IPS-NIHi7 (cell line): ENCODE results near the gene EEF1AKMT2.
"Not testable (repeated sequence)": the region's sequence is repeated elsewhere in the genome, so short reads cannot be mapped to it uniquely, and the experiment has no call there.

Experiments used
- DNase-seq: peaks from one replicate; pipeline ENCODE4 v3.0.0; 2012; ENCODE audit warnings: mixed read lengths; ENCODE audit errors: extremely low spot score

The EEF1AKMT2 gene

DNA sequence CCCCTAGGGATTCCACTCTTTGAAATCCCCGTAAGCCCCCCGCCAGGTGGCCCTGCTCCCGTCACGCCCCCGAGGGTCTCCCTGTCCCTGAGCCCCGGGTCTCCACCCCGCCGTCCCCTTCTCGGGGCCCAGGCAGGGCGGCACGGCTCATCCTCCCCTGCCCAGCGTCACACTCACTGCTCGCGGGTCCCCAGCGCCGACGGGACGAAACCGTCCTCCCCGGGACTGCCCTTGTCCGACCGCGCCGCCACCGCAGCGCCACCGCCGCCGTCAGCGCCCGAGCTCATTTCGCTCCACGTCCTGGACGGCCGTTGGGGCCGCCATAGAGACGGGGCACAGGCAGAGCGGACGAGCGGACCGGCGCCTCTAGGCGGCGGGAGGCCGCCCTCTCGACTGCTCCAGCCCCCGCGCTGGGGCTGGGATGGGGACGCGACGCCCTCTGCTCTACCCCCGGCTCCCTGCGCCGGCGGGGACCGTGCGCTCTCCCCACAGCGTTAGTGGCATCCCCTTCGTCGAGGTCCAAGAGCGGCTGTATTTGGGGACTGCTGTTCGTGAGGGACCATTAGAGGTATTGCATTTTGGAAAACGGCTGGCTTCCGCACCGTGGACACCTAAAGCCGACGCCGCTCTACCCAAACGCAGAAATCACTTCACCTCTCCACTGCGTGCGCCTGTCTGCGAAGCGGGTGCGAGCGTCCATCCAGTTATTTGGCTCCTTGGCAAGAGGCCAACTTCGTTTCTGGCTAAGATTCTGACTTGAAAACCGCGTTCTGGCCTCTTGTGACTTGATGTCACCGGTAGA, at the start of gene EEF1AKMT2:
EEF1AKMT2 (minus strand) TSS at position 341 of the 802 bp plus-strand sequence; CDS start at position 287, 54 bp downstream.
- DNase-seq = peak; percentile 94

DNA sequence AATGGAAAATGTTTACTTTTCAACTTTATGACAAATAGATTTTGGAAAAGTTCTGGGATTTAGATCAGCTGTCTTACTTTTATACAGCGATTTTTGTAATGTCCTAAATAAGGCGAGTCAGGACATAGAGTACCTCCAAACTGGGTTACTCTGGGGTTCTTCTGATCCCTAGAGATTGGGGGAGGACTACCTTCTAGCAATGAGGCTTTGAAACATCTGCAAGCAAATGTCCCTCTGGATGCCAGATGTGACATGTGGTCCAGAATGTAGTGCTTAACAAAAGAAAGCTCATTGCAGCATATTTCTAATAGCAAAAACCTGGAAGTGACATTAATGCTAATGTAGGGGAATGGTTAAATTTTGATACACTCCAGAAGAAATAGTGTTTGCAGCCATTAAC, 46.0 kb upstream of the EEF1AKMT2 start:
- DNase-seq = no peak

DNA sequence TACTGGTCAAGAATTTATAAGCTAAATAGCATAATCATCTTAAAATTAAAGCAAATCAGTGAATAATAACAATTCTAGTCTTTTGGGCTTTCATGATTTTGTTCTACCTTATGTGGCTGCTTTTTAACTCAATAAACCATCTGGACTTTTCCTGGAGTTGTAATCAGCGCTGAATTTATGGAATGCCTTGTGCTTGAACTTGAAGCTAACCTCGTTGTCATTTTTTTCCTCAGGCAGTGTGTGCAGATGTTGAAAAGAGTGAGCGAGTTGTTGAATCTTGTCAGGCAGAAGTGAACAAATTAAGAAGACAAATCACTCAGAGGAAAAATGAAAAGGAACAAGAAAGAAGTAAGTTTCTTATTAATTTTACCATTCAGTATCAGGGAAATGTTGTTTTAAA, 39.4 kb upstream of the EEF1AKMT2 start:
- DNase-seq = no peak

DNA sequence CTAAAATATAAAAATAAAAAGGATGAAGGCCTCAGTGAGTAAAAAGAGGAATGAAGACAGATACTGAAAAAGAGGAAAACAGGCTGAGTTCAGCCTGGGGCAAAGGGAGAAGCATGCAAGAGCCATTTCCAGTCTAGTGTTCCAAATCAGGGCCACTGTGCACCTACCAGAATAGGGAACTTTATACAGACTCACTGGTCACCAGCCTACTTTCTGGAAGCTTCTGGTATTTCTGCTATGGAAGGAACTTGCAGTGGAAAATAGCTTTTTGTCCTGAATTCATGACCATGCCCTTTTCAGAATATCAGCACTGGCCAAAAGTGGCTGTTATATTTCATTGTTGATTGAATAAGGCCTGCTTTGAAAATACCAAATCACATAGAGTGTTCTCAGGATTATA, 38.8 kb upstream of the EEF1AKMT2 start:
- DNase-seq = no peak

DNA sequence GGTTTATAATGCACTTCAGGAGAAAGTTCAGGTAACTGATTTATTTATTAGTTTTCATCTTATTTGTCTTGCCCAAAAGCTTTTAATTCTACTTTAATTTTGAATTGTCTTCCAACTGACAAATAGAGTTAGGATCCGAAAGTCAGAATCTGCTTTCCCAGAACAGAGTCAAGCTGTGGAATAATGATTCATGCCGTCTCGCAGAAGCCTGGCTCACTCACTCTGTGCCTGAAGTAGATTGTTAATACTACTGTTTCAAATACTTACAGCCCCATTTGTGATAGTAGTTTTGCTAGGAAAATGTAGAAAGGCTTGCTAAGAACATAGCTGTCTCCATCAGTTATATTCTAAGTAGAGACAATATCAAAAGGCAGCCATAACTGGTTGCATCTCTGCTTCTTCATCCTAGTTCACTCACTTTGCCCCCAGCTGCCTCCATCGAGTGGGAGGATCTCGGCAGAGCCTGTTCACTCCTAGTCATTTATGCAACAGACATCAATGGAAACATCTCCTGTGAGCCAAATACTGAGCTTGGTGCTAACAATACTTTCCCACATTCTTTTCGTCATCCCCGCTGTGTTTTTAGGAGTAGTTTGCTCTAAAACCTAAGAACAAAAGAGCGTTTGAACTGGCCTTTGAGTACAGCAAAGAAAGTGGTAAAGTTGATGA, 37.9 kb upstream of the EEF1AKMT2 start:
- no peak for DNase-seq

DNA sequence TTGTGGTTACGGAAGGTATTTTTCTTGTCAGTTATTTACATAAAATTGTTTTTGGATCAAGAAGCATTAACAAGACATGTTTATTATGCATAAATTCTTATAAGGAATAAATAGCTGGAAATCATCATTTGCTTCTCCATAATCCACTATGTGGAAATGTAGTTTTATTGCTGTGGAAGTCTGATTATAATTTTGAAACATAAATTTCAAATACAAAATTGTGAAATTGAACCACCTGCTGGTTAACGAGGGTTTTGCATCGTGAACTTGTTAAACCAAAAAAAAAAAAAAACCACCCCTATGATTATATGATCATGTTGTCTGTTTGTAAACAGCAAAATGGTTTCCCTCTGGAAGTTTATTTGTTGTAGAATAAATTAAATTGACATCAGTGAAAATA, 35.8 kb upstream of the EEF1AKMT2 start:
- no peak for DNase-seq

DNA sequence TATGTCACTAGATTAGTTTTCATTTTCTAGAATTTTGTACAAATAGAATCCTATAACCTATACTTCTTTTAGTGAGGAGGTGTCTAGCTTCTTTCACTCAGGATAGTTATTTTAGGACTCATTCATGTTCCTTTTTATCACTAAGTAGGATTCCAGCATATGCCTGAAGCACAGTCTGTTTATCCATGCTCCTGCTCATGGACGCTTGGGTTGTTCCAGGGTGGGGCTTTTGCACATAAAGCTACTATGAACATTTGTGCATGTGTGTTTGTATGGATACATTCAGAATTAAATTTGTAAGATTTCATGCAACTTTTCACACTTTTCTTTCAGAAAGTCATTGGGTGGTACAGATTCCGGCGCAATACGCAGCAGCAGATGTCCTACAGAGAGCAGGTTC, 34.6 kb upstream of the EEF1AKMT2 start:
- no peak for DNase-seq

DNA sequence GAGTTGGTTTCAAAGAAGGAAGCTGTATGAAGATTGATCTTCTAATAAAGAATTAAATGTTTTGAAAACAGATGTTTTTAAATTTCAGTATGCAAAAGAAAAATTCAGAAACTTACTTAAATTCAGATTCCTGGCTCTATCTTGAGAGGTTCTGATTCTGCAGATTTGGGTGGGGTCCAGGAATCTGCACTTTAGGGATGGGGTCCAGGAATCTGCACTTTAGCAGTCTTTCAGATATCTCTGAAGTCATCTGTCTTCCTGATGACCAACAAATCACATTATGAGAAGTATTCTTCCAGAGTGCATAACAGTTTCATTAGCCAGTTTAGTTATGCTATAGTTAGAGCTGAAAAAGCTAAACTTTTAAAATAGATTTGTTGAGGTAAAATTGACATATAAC, 34.0 kb upstream of the EEF1AKMT2 start:
- DNase-seq = no peak

DNA sequence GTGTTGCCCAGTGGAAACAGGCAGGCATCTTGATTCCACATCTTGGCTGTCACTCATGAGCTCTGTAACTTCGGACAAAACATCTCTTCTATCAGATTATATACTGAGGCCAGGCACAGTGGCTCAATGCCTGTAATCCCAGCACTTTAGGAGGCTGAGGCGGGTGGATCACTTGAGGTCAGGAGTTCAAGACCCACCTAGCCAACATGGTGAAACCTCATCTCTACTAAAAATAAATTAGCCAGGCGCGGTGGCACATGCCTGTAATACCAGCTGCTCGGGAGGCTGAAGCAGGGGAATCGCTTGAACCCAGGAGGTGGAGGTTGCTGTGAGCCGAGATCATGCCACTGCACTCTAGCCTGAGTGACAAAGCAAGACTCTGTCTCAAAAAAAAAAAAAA, 33.2 kb upstream of the EEF1AKMT2 start:
- not testable (repeated sequence) for DNase-seq

DNA sequence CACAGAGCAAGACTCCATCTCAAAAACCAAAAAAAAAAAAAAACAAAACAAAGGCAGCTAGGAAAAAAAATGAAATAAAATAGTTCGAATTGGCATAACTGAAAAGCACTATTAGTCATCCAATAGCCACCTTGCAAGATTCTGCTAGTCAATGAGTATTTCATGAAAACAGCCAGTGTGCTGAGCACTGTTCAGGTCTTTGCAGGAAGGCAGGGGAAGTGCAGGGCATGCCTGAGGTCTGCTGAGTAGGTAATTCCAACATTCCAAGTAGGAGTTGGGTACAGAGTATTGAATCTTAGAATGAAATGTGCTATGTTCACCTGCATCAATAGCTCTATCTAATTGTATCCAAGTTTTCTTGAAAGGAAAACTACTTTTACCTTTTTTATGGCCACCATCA, 32.8 kb upstream of the EEF1AKMT2 start:
- no peak for DNase-seq

DNA sequence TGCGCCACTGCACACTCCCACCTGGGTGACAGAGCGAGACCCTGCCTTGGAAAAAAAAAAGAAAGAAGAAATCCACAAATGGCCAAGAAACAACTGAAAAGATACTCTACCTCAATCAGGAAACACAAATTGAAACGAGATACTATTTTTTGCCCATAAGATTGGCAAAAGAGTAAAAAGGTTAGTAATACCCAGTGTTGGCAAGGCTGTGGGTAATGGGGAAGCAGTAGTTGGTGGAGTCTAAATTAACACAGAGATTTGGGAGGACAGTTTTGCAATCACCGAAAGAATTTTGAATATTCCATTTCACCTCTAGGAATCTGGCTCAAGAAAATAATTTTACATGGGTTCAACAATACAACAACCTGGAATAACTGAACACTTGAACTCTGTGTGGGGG, 29.8 kb upstream of the EEF1AKMT2 start:
- no peak for DNase-seq

DNA sequence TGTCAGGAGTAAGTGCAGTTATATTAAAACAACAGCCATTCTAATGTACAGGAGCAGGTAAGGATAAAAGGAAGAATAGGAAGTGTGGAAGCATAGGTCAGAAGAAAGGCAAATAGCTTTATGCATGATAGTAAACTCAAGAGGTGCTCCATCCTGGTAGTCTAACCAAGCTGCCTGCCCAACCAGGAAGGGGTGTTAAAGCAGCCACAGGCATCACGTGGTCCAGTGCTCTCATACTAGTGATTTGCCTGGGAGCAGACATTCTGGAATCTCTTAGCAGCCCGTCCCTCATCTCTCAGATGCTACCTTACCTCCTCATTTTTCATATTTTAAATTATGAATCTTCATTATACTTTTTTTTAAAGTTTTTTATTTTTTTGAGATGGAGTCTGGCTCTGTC, 28.4 kb upstream of the EEF1AKMT2 start:
- DNase-seq = no peak

DNA sequence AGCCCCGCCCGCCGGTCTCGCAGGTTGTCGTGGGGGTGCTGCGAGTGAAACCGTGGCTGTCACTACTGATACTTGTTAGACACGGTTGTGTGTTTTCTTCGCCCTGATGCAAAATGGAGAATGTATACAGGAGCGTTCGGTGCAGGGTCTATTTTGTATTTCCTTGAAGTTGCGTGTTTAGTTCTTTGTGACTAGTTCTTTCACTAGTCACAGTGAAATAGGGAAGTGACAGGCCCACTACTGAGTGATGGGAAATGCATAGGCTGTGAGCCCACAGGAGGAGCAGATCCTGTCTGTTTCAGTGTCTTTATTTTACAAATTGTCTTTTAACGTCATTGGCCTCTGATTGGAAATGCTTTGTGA, 10.6 kb upstream of the EEF1AKMT2 start:
- no peak for DNase-seq

DNA sequence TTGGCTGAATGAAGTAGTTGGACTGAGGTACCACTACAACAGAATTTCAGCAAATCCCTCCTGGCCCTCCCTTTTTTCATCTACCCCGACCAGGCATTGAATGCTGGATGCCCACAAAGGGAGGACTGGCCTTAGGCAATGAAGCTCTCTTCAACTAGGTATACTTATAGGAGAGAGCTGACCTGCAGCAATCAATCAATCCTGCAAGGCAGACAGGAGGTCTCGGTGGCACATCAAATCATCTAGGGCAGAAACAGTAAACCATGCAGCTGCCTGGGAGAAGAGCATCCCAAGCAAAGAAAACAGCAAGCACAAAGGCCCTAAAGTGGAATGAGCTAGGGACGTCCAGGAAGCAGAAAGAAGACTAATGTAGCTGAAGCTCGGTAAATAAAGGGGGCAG, 7.5 kb upstream of the EEF1AKMT2 start:
- DNase-seq = no peak

DNA sequence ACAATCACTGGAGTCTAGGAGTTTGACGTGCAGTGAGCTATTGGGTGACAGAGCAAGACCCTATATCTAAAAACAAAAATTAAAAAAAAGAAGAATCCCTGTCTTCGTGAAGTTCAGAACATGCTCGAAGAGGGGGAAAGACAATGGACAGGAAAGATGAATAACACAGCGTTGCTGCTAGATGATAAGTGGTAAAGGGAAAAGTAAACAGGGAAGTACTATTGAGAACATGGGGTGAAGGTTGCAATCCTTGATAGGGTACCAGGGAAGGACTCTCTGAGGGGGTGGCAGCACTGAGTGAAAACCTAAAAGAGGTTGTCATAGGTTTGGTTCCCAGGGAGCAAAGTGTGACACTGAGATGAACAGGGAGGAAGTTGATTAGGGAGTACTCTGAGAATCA, 7.1 kb upstream of the EEF1AKMT2 start:
- no peak for DNase-seq

DNA sequence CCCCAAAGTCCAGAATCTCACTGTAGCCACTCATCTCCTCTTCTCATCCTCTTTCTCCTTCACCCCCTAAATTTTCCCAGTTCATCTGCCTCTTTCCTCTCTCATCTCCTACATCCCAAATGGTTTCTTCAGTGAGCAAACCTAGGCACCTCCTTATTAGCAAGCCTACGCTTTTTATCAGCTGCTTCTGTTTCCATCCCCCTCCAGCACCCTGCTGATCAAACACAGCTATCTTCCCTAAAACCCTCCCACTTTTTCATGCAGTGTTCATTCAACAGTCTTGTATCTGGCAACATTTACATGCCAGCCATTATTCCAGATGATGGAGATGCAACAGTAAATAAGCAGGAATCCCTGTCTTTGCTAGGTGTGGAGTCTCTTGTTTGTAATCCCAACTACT, 6.7 kb upstream of the EEF1AKMT2 start:
- DNase-seq = no peak

DNA sequence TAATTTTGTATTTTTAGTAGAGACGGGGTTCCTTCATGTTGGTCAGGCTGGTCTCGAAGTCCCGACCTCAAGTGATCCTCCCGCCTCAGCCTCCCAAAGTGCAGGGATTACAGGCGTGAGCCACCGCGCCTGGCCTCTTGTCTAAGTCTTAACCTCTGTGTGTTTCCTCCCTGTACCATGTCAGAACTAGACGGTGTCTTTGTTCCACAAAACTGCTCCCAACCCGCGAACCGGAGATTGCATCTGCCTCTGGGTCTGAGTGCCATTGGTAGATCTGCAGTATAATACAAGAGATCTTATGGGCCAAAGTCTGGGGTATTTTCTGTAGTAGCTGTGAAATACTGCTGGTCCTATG, 1.3 kb upstream of the EEF1AKMT2 start:
- no peak for DNase-seq

DNA sequence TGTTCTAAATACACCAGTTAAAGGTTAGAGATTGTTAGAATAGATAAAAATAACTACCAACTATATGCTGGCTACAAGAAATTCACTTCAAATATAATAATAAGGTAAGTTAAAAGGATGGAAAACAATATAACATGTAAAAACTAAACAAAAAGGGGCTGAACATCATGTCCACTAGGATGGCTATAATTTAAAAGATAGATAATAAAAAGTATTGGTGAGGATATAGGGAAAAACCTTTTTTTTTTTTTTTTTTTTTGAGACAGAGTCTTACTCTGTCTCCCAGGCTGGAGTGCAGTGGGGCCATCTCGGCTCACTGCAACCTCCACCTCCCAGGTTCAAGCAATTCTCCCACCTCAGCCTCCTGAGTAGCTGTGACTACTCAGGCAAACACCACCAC, 8.8 kb downstream of the EEF1AKMT2 start:
- not testable (repeated sequence) for DNase-seq

DNA sequence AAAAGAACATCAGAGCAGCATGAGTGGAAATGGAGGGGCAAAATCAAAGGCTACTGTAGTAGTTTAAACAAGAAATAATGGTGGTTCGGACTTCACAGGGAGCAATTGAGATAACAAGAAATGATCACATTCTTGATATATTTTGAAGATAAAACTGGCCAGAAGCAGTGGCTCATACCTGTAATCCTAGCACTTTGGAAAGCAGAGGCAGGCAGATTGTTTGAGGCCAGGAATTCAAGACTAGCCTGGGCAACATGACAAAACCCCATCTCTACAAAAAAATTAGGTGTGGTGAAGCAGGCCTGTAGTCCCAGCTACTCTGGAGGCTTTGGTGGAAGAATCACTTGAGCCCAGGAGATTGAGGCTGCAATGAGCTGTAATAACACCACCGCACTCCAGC, 22.9 kb downstream of the EEF1AKMT2 start:
- DNase-seq = no peak

DNA sequence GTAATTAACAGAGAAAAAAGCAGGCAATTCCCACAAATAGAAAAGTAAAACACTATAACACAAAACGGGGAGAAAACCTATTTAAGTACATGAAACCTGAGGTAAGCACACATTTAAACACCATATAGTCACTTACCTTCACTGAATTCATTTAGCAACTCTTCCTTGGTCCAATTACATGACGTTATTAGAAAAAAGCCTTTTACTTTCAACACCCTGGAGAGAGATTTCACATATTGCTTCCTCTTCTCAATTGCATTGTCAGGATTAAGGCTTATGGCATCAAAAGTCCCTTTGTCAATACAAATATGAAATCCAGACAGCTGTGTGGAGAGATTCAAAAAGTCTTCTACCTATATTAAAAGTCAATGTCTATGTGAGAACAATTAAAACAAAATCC, 26.4 kb downstream of the EEF1AKMT2 start:
- DNase-seq = no peak

DNA sequence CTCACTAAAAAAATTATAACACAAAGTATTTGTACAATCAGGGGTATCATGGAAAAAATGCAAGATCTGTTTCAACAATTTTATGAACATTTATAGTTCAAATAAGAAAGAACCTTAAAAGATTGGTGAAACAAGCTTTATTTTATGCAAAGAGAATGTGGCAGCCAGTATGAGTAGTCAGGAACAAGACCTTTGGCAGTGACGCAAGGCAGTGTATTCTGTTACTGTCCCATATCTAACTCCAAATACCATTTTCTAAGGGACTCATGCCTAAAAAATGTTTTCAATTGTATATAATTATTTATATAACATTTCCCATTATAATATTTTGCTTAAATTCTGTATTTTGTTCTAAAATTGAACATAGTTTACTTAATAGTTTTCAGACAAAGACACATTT, 28.4 kb downstream of the EEF1AKMT2 start:
- DNase-seq = no peak

DNA sequence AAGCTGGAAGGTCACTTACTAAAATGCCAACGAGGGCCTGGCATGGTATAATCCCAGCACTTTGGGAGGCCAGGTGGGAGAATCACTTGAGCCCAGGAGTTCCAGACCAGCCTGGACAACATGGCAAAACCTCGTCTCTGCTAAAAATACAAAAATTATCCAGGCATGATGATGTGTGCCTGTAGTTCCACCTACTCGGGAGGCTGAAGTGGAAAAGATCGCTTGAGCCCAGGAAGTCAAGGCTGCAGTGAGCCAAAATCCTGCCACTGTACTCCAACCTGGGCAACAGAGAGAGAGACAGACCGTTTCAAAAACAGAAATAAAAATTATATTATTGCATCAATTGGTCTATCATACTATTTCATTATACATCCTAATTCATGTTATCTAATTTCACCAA, 29.4 kb downstream of the EEF1AKMT2 start:
- DNase-seq = no peak

DNA sequence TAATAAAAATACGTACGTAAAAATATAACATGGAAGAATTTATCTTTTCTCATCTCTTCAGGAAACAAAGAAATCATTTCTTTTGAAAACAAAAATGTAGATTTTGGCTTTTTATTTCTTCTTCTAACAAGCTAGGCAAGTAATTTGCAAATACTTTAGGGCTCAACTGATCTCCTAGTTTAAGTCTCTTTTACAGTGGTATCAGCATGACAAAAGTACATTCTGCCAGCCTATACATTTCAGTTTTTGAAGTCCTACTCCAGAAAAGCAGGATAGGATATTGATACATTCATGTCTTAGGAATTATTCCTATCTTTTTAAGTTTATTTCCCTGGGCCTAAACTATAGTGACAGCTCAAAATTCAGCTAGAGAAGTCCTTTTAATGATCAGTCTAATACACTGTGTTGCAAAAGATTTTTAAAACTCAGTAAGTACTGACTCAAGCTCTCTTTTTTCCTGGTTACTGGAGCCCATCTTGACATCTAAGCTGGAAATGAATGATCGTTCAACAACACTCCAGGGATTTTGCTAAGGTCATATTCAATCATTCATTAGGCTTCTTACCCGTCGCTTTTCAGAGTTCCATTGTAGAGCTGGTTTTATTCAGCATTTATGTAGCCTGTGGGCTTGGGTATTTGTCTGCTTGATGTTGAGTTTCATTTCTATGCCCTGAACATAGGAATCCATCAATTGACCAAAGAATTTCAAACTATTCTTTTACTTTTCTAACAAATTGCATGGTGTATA, 35.4 kb downstream of the EEF1AKMT2 start:
- DNase-seq = no peak
